Ectodermal cell (in vitro differentiated cells): Measurements from ENCODE around the gene CTF1.
A peak's percentile ranks its signal among the peaks of the same experiment; 100 is the strongest.

Experiments
- H3K27ac ChIP-seq: 2 replicates; pipeline ENCODE4 v1.7.0; 2013; ENCODE audit warnings: mild to moderate bottlenecking, low read depth, low read length; ENCODE audit not compliant: insufficient read depth, poor library complexity, severe bottlenecking
- H3K27me3 ChIP-seq: 2 replicates; pipeline ENCODE4 v1.7.0; 2013; ENCODE audit warnings: mild to moderate bottlenecking, low read length; ENCODE audit not compliant: insufficient read depth, control insufficient read depth, poor library complexity, severe bottlenecking
- H3K36me3 ChIP-seq: one replicate; pipeline ENCODE4 v1.7.0; 2013; ENCODE audit warnings: low read length; ENCODE audit not compliant: control insufficient read depth, insufficient read depth
- H3K4me1 ChIP-seq: one replicate; pipeline ENCODE4 v1.7.0; 2013; ENCODE audit warnings: low read length; ENCODE audit not compliant: control insufficient read depth, insufficient read depth
- H3K4me3 ChIP-seq: 2 replicates; pipeline ENCODE4 v1.7.0; 2013; ENCODE audit warnings: low read depth, low read length, control low read depth; ENCODE audit not compliant: insufficient read depth
- H3K9me3 ChIP-seq: 2 replicates; pipeline ENCODE4 v1.7.0; 2013; ENCODE audit warnings: mild to moderate bottlenecking, low read length, moderate library complexity; ENCODE audit not compliant: control insufficient read depth
- WGBS, 2 experiments: methylation state at CpG; one replicate each; pipeline ENCODE4 v1.1.7; 2013; ENCODE audit warnings: missing lambda C conversion rate in 2 of 2; 5-methylcytosine and 5-hydroxymethylcytosine counted together

Gene CTF1

DNA sequence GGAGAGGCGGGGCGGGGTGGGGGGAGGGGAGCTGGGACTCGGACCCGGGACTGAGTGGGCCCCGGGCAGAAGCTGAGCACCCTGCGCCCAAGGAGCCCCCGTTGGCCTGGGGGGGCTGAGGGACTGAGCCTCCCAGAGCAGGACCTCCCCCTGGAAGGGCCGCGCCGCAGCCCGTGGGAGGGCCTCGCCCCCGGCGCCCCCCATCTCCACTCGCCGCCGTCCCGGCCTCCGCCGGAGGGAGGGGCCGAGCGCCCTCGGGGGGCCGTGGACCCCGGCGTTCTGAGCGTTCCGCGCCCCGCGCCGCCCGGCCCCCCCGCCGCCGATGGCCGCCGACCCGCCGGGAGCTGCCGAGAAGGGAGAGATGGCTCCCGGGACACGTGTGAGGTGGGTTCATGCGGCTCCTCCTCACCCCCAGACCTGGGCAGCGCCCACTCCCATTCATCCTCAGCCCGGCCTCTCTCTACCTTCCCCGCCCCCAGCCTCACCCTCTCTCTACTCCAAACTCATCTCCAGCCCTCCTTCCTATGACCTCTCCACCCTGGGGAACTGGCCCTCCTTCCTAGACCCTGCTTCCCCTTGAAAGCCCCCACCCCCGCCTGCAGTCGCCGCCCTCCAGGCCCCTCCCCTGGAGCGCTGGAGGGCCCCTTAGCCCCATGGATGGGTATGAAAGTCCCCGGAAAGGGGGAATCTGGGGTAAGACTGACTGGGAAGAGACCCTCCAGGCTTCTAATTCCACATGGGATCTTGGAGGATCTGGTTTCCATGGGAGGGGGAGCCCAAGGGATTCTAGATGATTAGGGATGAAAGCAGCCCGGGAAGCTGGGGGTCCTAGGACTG, 27.9 kb downstream of the CTF1 start:
- Histone ChIP-seq H3K27ac (peak overlapping the region; percentile 36), H3K27me3 (no peaks in the 10 kb centered on the region), H3K36me3 (peaks cover 17% of the 10 kb centered on the region), H3K9me3 (no peaks in the 10 kb centered on the region), H3K4me3 (peak overlapping the region; percentile 88), H3K4me1 (peaks cover 10% of the 10 kb centered on the region)
- WGBS, 2 experiments = 1% methylated on average over 53 of the region's 53 CpGs

DNA sequence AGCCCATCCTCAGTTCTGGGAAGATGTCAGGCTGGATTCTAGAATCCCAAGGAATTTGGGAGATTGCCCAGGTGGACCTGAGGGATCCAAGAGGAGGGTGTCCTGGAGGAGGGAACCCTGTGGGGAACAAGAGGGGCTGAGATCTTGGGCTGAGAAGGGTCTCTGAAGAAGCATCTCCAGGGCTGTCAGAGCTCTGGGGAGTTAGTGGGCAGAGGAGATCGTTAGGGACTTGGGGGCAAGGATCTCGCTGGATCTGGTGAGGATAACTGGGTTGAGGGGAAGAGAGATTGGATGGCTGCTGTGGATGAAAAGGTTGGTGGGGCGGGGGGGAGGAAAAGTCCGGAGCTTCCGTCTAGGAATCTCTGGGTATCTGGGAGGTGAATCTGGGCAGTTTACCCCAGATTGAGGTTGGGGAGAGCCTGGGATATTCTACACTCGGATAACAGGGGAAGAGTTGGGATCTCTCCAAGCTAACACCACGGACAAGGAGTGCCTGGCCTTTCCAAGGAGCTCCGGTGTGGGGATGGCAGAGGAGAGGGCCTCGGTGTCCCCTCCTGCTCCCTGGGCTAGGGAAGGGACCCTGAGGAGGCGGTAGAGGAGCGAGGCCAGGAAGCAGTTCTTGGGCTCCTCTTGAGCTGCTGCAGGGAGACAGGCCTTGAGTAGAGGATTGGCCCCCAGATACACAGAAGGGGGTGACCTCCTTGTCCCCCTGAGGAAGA, 28.7 kb downstream of the CTF1 start:
- peaks cover 10% of the 10 kb centered on the region for H3K4me1 ChIP-seq
- no peaks in the 10 kb centered on the region for H3K9me3 ChIP-seq
- no peaks in the 10 kb centered on the region for H3K27me3 ChIP-seq
- H3K36me3 ChIP-seq = peaks cover 22% of the 10 kb centered on the region
- no peak overlapping the region for H3K27ac ChIP-seq
- peak overlapping the region; percentile 88 for H3K4me3 ChIP-seq
- WGBS, 2 experiments = 82 to 83% methylated on average over 11 of the region's 11 CpGs

DNA sequence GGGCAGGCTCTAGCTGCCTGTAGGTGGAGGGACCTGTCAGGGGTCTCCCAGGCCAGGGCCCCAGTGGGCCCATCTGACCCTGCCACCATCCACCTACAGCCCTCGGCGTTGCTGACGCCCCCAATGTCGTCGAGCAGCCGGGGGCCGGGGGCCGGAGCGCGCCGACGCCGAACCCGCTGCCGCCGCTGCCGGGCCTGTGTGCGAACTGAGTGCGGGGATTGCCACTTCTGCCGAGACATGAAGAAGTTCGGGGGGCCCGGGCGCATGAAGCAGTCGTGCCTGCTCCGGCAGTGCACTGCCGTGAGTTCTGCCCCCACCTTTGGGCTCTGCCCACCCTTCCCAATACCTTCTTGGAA, 29.2 kb downstream of the CTF1 start:
- peaks cover 10% of the 10 kb centered on the region for H3K4me1 ChIP-seq
- H3K27ac ChIP-seq = no peak overlapping the region
- H3K36me3 ChIP-seq = peaks cover 27% of the 10 kb centered on the region
- WGBS, 2 experiments = 94 to 95% methylated on average over 26 of the region's 26 CpGs
- H3K27me3 ChIP-seq = no peaks in the 10 kb centered on the region
- no peak overlapping the region for H3K4me3 ChIP-seq
- no peaks in the 10 kb centered on the region for H3K9me3 ChIP-seq

DNA sequence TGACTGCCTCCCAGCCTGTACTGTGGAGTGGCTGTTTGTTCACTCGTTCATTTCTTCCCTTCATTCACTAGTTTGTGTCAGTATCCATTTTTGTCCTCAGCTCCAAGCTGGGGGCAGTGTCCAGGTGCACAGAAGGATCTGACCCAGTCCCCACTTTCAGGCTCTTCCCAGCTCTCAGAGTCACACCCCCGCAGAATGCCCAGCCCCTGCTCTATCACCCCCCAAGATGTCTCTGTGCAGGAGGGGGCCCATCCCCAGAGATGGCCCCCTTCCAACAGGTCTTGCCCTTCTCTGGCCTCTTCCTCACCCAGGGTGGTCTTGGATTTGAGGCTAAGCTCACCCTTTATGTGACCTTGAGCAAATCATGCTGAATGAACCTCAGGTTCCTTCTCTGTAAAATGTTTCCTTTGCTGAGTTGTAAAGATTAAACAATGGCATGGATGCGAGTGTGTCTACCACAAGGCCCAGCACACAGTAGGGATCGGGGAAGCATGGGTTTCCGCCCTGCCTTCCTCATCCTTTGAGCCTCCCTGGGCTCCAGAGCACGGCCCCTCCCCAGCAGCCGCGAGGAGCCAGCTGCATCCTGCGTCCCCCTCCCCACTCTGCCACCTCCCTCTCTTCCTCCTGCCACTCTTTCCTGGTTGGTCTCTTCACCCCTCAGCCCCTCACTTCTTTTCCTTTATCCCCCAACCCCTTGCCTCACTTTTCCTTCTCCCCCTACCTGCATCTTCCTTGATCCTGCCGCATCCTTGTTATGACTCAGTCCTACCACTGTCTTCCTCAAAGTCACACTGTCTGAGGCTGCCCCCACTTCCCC, 29.8 kb downstream of the CTF1 start:
- peaks cover 33% of the 10 kb centered on the region for H3K36me3 ChIP-seq
- no peak overlapping the region for H3K27ac ChIP-seq
- WGBS, 2 experiments = 87 to 89% methylated on average over 10 of the region's 10 CpGs
- H3K9me3 ChIP-seq = no peaks in the 10 kb centered on the region
- no peaks in the 10 kb centered on the region for H3K27me3 ChIP-seq
- no peak overlapping the region for H3K4me3 ChIP-seq
- peaks cover 10% of the 10 kb centered on the region for H3K4me1 ChIP-seq

DNA sequence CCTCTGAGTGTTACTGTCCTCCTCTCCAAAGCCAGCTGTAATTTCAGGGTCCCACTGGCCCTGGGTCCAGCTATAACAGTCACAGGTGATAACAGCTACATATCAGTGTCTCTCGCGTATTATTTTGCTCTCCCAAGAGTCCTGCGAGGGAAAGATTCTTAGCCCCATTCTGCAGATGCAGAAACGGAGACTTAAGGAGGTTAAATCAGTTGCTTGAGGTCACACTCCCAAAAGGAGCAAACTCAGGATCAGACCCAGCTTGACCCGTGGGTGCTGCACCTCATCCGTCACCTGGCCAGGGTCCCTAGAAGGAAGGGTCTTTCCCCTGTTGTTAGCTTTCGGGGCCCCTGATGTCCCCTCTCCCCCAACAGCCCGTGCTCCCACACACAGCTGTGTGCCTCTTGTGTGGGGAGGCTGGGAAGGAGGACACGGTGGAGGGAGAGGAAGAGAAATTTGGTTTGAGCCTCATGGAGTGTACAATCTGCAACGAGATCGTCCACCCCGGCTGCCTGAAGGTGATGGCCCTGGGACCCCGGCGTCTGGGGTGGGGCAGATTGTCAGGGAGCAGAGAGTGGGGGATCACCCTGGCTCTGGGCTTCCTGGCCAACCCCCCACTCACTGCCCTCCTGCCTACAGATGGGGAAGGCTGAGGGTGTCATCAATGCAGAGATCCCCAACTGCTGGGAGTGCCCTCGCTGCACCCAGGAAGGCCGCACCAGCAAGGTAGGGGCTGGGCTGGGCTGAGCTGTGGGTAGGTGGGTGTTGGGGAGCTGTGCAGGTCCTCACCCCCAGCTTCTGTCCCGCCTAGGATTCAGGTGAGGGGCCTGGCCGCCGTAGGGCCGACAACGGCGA, 30.7 kb downstream of the CTF1 start:
- H3K27ac ChIP-seq = no peak overlapping the region
- peaks cover 10% of the 10 kb centered on the region for H3K4me1 ChIP-seq
- 95% methylated on average over 22 of the region's 22 CpGs for WGBS, 2 experiments
- H3K9me3 ChIP-seq = no peaks in the 10 kb centered on the region
- H3K27me3 ChIP-seq = no peaks in the 10 kb centered on the region
- H3K4me3 ChIP-seq = no peak overlapping the region
- H3K36me3 ChIP-seq = peaks cover 36% of the 10 kb centered on the region

DNA sequence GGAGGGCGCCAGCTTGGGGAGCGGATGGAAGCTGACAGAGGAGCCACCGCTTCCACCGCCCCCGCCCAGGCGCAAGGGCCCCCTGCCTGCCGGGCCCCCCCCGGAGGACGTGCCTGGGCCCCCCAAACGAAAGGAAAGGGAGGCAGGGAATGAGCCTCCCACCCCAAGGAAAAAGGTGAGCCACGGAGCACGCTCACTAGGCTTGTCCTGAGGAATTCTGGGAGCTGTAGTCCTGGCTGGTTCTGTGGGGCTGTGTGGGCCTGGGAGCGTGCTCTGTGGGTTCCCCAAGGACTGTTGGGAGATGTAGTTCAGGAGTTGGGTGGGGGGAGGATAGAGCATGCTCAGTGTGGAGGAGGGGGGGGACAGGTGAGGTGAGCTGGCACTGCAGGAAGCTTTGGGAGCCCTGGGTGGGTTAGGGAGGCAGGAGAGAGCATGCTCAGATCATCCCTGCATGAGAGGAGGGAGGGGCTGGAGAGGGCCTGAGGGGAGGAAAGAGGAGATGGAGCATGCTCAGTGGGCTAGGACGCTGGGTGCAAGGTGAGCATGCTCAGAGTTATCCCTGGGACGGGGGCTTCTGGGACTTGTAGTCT, 31.5 kb downstream of the CTF1 start:
- Histone ChIP-seq H3K27me3 (no peaks in the 10 kb centered on the region), H3K4me3 (no peak overlapping the region), H3K27ac (no peak overlapping the region), H3K4me1 (peaks cover 10% of the 10 kb centered on the region), H3K9me3 (no peaks in the 10 kb centered on the region), H3K36me3 (peaks cover 41% of the 10 kb centered on the region)
- 69 to 70% methylated on average over 15 of the region's 15 CpGs for whole genome bisulfite sequencing, 2 experiments

DNA sequence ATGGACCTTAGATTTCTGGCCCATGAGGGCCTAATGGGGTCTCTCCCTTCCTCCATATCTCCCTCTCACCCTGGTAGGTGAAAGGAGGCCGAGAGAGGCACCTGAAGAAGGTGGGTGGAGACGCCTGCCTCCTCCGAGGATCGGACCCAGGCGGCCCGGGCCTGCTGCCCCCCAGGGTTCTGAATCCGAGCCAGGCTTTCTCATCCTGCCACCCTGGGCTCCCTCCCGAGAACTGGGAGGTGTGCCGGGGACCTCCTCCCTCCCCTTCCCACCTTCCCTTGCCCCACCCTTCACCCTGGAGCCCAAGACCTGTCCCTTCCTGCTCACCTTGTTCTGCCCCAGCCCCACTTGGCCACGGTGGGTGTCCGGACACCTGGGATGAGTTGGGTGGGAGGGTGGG, 32.0 kb downstream of the CTF1 start:
- Histone ChIP-seq H3K27ac (no peak overlapping the region), H3K36me3 (peaks cover 42% of the 10 kb centered on the region), H3K4me1 (peaks cover 10% of the 10 kb centered on the region), H3K27me3 (no peaks in the 10 kb centered on the region), H3K4me3 (no peak overlapping the region), H3K9me3 (no peaks in the 10 kb centered on the region)
- WGBS, 2 experiments = 95 to 96% methylated on average over 10 of the region's 11 CpGs

DNA sequence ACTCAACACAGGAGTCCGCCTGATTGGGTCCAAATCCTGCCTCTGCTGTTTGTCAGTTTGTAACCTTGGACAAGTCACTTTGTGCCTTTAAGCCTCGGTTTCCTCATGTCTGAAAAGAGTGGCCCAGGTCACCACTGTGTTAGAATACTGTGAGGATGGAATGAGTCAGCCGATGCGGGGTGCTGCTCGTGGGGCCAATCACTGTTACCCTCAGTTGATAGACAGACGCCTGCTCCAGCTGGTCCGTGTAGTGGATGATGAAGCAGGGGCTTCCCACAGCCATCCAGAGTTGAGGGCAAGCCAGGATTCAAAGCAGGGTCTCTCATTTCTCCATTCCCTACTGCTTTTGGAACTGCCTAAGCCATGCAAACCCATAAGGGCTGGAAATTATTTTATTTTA, 32.8 kb downstream of the CTF1 start:
- H3K9me3 ChIP-seq = no peaks in the 10 kb centered on the region
- H3K4me1 ChIP-seq = peaks cover 10% of the 10 kb centered on the region
- no peaks in the 10 kb centered on the region for H3K27me3 ChIP-seq
- WGBS, 2 experiments = 95 to 96% methylated on average over 7 of the region's 7 CpGs
- H3K4me3 ChIP-seq = no peak overlapping the region
- no peak overlapping the region for H3K27ac ChIP-seq
- peaks cover 45% of the 10 kb centered on the region for H3K36me3 ChIP-seq

DNA sequence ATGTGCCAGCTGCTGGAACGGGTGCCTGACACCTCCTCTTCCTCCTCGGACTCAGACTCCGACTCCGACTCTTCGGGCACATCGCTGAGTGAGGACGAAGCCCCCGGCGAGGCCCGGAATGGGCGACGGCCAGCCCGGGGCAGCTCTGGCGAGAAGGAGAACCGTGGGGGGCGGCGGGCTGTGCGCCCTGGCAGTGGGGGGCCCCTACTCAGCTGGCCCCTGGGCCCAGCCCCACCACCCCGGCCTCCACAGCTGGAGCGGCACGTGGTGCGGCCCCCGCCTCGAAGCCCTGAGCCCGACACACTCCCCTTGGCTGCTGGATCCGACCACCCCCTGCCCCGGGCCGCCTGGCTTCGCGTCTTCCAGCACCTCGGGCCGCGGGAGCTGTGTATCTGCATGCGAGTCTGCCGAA, 33.8 kb downstream of the CTF1 start:
- no peak overlapping the region for H3K4me3 ChIP-seq
- peaks cover 10% of the 10 kb centered on the region for H3K4me1 ChIP-seq
- peaks cover 45% of the 10 kb centered on the region for H3K36me3 ChIP-seq
- H3K27ac ChIP-seq = no peak overlapping the region
- WGBS, 2 experiments = 95 to 97% methylated on average over 35 of the region's 35 CpGs
- H3K9me3 ChIP-seq = no peaks in the 10 kb centered on the region
- no peaks in the 10 kb centered on the region for H3K27me3 ChIP-seq
